GM18505 (cell line): ENCODE results near the gene PACRG.

Source experiments
- ATAC-seq: cut with Tn5 transposase; IDR thresholded peaks from one replicate; pipeline ENCODE4 v1.9.1; 2021; ENCODE audit not compliant: unreplicated experiment
- POLR2A ChIP-seq: IDR thresholded peaks from 4 replicates; pipeline ENCODE4 v1.6.1; 2011; ENCODE audit warnings: borderline replicate concordance; ENCODE audit not compliant: insufficient read depth, insufficient read length; ENCODE audit errors: extremely low read depth

Gene PACRG

DNA sequence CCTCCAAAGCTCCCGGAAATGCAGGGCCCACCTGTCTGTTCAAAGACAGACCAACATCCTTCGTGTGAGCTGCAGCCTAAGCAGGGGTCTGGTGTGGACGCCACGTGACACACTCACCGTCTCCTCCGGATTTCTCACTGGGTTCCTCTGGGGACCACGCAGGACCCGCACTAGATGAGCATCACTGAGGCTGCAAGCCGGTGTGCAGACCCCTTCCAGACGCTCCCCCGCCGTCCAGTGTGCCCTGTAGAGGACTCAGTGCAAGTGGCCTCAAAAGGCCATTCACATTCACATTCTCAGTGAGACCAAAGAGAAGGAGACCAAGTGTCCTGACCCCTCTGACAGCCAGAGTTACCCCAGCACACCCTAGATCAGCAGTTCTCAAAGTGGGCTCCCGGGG is 595.5 kb downstream of the PACRG start:
- no peak for TF ChIP-seq POLR2A
- no peak for ATAC-seq

DNA sequence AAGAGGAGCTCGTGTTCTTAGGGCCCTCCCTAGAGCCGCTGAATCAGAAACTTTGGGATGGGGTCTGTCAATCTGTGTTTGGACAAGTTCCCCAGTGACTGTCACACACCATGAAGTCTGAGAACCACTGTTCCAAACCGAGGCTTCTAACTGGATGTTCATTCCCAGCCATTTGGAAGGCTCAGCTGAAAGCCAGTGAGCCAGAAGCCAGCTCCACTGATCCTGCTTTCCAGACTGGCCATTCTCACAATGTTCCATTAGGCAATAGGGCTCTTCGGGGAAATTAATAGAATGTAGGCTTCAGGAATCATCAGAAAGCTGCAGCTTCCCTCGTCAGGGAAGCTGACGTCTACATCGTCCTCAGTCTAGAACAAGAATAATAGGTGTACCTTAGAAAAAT is 595.9 kb downstream of the PACRG start:
- no peak for TF ChIP-seq POLR2A
- ATAC-seq = no peak

DNA sequence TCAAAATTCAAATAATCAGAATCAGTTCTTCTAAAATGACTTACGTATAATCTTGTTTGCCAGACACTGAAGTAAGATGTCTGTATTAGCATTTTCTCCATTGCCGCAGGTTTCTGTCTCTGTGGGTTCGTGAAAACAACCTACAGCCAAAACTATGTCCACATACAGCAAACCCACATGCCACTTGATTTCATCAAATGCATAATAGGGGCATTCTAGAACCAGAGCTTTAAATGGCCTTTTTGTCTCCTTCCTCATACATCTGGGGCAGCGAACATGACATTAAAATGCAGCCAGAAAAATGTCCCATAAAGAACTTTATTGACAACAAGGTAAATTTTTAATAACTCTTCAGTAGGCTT is 596.5 kb downstream of the PACRG start:
- no peak for ATAC-seq
- TF ChIP-seq POLR2A = no peak

DNA sequence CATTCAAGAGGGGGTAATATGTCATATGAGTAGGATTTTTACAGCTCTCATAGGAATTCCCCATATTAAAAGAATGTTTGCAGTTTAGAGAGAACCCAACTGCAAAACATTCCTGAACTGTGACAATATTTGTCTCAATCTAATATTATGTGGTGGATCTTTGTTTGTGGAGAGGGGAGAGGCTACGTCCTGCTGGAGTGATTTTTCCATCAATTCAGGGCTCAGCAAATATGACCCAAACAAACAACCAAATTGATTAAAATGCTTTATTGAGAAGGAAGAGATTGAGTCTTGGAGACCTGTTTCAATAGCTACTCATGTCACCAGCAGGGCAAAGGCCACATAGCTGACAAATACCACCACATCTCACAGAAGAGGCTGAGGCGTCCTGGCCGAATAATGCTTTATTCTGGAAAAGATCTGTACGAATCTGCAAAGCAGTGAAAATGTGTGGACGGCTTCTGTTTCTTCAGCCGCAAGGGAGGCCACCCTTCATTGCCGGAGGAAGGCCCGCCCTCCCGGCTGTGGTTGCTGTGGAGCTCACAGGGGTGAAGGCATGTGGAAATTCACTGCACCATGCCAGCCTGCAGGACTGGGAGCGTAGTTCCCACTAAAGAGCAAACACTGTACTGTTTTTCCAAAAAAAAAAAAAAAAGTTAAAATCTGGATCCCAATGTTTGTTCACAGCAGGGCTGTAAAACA is 597.1 kb downstream of the PACRG start:
- no peak for ATAC-seq
- TF ChIP-seq POLR2A = no peak

DNA sequence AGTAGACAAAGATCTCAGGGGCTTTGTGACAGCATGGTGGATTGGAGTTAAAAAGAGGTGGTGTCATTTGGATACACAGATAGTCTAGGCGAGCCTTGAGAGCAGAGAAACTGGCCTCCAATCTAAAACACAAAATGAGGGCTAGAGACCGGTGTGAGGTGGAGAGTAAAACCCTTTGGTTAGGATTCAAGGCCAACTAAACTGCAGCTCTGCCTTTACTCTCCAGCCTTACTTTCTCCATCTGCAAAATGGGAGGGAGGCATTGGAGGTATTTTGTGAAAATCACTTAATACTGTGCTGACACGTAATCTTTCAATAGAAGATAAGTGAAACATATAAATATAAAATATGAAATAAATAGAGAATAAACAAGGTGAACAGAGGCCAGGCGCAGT is 597.6 kb downstream of the PACRG start:
- no peak for ATAC-seq
- TF ChIP-seq POLR2A = no peak

DNA sequence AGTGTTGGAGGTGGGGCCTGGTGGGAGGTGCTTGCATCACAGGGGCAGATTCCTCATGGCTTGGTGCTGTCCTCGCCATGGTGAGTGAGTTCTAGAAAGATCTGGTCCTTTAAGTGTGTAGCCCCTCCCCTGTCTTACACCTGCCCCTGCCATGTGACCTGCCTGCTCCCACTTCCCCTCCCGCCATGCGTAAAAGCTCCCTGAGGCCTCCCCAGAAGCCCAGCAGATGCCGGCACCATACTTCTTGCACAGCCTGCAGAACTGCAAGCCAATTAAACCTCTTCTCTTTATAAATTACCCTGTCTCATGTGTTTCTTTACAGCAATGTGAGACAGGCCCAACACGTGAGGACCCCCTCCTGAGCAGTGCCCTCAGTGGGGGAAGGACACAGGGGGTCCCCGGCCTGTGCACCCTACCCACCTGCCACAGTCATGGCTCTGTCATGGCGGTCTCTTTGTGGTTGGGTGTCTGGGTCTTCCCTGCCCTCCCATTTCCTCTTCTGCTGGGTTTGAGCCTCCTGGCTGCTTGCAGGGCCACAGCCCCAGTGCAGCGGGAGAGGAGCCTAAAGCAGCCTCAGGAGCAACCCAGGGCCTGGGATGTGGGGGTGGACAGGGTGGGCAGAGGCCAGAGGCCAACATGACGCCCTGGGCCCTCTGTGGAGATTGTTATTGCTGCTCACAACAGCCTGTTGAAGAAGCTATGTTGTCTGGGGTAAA is 599.5 kb downstream of the PACRG start:
- ATAC-seq = no peak
- TF ChIP-seq POLR2A = no peak

DNA sequence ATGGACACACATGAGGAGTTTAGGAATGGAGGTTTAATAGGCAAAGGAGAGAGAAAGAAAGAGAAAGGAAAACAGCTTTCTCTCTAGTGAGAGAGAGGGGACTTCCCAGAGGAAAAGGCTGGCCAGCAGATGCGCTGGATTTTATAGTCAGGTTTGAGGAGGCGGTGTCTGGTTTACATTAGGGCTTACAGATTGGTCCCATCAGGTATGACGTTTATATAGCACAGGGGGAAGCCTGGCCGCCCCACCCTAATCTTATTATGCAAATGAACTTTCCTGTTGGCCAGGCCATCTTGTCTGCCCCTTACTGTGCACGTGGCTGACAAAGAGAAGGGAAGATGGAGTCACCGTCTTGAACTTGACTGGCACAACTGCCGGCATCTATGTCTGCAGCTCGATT is 600.1 kb downstream of the PACRG start:
- TF ChIP-seq POLR2A = no peak

DNA sequence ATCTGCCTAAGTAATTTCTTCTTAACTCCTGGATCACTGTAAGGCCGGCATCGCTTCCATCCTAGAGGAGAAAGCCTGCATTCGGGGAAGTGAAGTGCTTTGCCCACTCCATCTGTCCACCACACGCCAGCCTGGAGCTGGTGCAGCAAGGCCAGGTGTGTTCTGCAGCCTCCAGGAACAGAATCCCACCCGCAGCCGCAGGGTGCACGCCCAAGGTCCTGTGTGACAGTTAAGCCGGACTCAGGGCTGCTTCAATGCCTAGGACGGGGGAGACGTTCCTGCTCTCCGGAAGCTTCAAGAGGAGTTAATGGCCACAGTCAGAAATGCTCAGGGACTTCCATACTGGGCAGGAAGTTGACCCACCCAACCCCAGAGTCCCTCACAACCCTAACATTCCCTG is 600.6 kb downstream of the PACRG start:
- ATAC-seq = no peak
- no peak for TF ChIP-seq POLR2A

More for the DNA sequence above, 600.1 kb downstream of the PACRG start:
- ATAC-seq = no peak

DNA sequence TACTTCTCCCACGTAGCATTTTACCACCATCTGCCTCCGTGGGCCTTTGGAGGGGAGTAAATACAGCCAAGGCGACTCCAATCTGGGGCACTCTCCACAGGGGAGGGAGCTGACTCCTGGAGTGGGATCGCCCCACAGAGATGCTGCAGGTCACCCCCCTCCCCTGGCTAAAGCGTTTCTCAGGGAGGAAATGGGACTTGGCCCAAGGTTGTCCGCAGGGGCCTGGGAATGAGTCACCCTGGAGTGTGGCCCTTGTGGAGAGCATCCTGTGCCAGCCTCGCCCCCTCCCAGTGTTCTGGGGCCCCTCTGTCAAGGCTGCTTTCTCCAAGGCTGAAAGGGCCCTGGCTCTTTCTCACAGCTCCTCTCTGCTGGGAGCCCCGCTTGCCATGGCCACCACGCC is 602.2 kb downstream of the PACRG start:
- no peak for ATAC-seq

DNA sequence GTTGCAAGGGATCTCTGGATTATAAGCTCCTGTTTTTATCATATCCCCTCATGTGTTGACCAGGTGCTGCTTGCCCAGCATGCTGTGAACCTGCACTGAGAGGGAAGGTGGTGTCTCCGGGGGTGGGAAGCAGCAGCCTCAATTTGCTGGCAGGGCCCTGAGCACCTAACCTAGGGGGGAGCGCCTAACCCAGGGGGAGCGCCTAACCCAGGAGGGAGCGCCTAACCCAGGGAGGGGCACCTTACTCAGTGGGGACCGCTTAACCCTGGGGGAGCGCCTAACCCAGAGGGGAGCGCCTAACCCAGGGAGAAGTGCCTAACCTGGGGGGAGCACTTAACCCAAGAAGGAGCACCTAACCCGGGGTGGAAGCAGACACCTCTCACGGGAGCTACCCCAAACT is 603.5 kb downstream of the PACRG start:
- no peak for ATAC-seq
- no peak for TF ChIP-seq POLR2A

More for the DNA sequence above, 602.2 kb downstream of the PACRG start:
- TF ChIP-seq POLR2A = no peak

DNA sequence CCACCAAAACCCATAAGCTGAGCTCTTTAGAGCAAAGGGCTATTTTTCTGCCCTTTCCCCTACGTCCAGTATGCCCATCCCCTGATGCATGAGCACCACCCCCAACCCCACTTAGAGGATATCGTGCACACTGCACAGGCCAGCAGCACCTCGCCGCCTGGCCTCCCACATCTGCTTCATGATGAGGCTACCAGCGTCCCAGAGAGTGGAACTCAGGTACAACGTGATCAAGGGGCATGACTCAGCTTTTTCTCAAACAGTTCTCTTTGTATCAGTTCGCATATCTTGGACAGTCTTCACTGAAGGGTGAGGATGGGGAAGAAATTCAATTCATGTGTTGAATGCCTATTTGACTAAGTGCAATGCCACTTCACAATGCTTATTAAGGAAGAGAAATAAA is 604.8 kb downstream of the PACRG start:
- no peak for TF ChIP-seq POLR2A
- ATAC-seq = no peak

DNA sequence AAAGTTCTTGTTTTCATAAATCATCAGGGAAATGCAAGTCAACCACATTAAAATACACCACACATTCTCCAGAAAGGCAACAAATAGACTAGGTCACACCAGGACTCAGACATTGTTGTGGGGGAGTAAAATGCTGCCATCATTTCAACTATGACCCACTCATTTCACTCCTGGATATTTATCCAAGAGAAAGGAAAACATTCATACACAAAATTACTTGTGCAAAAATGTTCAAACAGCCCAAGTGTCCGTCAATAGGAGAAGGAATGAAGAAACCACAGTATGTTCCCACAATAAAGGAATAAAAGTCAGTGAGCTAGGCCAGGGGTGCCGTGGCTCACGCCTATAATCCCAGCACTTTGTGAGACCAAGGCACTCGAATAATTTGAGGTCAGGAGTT is 605.3 kb downstream of the PACRG start:
- no peak for ATAC-seq
- TF ChIP-seq POLR2A = no peak

DNA sequence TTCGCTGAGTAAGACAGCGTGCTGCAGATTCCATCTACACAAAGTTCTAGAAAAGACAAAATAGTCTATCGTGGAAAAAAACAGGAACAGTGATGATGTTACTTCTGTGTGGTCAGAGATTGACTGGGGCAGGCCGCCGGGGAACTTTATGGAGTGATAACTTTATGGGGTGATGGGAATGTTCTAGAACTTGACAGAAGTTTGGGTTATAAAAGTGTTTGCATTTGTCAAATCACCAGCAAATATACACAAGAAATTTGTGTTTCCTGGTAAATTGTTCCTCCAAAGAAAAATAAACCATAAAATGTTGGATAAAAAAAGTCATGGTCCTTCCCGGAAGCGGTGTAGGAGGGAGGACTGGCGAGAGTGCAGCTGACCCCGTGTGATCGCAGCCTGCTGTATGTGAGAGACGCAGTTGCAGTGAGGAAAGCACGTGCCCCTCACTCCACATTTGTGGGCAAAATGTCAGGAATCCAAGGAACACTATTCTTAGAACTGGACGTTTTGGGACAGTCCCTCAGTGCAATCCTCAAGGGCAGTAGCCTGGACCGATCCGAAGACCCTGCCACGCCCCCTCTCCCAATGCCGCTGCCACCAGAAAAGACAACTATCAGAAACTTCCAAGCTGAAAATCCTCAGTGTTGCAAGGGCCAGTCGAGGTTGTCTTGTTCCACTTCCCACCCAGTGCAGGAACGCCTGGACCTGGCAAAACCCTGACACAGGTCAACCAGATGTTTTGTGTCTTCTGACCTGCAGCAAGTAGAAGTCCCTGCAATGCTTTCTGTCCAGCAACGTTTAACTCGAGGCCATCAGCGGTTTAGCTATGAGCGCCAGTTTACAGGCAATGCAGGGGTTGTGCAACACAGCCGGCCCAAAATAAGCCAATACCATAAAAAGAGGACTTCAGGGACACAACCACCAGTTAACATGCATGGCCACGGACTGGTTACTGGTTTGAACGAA is 606.2 kb downstream of the PACRG start:
- no peak for ATAC-seq
- no peak for TF ChIP-seq POLR2A

DNA sequence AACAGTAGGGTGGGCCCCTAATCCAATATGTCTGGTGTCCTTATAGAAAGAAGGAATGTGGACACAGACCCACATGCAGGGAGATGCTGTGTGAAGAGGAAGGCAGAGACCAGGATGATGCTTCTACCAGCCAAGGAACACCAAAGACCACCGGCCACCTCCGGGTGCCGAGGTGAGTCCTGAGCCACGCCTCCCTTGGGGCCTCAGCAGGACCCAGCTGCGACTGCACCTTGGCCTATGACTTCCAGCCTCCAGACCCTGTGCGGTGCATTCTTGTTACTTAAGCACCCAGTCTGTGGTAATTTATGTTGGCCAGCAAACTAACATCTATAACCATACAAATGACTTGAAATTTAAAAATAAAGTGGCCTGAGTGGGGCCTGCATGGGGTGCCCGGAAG is 607.3 kb downstream of the PACRG start:
- ATAC-seq = no peak
- TF ChIP-seq POLR2A = no peak
